ENCODE results near the gene LYZL2.
"Not testable (repeated sequence)": the region's sequence is repeated elsewhere in the genome, so short reads cannot be mapped to it uniquely, and the experiment has no call there.

LYZL2 gene

DNA sequence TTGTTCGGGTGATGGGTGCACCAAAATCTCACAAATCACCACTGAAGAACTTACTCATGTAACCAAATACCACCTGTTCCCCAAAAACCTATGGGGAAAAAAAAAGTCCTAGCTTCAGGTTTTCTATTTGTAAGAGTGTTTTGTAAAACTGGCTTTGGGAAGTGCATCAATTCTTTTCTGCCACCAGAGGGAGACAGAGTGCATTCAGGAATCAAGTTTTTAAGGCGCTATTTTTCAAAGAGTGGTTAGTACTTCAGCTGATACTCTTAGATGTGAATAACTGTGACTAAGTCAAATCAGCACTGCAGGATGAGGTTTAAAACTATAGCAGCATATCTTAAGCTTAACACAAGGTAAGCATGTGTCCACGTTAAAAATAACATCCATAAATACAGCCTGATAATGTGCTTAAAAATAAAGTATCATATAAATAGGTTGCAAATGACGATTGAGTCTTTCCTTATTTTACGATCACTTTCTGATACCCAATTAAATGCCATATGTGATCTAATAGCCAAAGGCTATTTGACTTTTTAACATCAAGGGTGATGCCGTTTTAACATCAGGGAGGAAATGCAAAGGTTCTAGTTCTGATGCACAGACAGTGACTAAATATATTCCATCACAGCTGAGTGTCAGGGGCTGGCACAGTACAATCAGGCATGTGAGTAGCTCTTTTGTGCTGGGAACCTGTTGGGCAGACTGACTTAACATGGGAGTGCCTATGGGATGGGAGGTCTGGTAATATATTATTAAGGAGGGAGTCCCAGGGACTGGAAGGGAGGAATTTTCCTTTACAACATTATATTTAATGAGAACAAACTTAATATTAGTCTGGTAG, 10.6 kb upstream of the LYZL2 start:
- DNase-seq (ENCODE audit: low read depth in 2 of 2): no peak

DNA sequence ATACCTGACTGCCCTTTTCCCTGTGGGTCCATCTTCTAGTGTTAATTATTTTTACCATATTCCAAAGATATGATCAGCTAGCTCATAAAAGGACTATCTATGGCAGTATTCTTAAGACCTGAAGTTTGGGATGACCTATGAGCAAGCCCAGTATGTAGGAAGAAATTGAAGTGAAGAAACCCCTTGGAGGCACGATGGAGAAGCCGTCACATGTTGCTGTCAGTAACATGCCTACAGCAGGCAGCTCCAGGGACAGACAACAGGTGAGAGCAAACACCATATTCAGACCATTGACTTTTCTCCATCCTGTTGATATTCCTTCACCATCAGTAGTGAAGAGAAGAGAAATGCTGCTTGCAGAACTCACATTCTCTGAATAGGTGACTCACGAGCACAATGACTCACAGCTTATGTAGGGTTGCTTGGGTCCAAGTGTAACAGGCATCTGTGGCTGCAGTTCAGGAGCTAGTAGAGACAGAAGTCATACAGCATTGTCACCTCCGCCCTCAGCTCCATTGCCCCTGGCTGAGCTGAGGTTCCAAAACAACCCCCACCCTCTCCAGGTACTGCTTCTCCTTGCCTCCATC, 8.4 kb upstream of the LYZL2 start:
- DNase-seq (ENCODE audit: low read depth in 2 of 2): no peak

GRCh38 chr10:30631188-30631587, 1.6 kb upstream of the LYZL2 start:
- DNase-seq (ENCODE audit: low read depth in 2 of 2): no peak

DNA sequence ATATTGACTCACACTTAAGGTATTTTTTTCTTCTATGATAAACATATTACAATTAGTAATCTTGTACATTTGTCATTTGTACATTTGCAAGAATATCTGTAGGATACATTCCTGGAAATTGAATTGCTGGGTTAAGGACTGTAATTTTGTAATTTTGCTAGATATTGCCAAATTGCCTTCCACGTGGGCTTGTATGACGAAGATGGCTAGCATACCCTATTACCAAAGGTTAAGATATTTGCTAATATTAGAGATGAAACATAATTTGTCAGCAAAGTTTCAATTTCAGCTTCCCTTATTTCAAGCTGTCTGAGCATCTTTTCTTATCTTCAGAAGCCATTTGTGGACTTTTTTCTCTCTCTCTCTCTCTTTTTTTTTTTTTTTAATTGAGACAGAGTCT, 1.0 kb upstream of the LYZL2 start:
- DNase-seq (ENCODE audit: low read depth in 2 of 2): no peak

- DNase-seq (ENCODE audit: low read depth in 2 of 2): not testable (repeated sequence)
These were observed 977 bp downstream of the LYZL2 start for GRCh38 chr10:30628576-30628975.

DNA sequence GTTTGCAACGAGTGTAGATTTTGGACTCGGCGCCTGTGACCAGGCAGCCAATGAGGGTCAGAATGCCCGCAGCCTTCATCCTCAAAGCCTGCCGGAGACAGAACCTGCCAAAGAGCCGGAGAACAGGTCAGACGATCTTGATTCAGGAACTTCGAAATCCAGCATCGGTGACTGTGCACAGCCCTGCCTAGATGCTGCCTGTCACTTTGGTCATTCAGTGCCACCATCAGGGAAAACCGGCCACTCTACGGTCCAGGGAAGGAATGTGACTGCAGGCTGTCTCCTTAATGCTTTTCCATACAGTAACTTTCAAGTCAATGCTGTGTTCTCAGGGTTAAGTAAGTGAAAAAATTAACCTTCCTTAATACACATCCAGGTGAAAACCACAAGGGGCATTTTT, 2.7 kb downstream of the LYZL2 start:
- not testable (repeated sequence) for DNase-seq (ENCODE audit: low read depth in 2 of 2)

DNA sequence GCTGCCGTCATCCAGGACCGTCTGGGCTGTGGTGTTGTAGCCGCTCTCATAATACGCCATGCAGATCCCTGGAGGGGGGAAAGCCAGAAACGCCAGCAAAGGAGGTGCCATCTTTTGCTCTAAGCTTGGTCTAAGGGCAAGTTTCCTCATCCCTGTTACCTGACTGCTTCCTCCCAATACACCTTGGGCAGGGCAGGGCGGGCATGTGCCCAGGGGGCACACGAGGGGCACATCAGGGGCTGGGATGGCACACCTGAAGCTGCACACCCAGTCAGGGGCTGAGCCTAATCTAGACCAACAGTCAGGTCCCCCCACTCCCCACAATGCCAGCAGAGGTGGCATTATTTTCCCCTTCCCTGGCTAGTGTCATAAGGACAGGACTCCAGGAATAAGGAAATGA, 3.4 kb downstream of the LYZL2 start:
- DNase-seq (ENCODE audit: low read depth in 2 of 2): not testable (repeated sequence)

DNA sequence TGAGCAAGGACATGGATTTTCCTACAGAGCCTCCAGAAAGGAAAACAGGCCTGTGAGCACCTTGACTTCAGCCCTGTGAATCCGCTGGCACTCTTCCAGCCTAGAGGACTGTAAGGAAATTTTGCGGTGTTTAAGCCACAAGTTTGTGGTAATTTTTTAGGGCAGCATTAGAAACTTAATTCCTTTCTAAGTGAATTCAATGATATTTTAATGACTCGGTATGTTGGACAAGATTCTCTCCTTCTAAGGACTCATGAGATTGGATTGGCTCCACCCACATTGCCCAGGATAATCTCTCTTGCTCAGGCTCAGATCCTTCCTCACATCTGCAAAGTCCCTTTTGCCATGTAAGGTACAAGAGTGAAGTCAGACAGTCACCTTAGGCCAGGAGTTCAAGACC, 4.5 kb downstream of the LYZL2 start:
- no peak for DNase-seq (ENCODE audit: low read depth in 2 of 2)

DNA sequence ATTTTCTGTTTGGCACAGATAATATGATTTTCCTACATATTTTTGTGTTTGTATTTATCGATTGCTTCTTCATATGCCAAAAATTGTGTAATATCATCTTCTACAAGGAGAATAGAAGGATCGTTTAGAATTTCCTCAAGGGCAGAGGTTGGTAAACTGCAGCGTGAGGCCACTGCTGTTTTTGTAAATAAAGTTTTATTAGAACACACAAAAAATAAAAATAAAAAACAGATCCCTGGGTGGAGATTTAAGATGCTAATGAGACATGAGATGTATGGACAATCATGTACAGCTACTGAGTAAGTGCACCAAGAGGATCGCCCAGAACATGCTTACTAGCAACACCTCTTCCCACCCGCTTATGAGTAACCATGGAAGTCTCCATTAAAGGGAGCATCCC, 9.6 kb downstream of the LYZL2 start:
- no peak for DNase-seq (ENCODE audit: low read depth in 2 of 2)

- no peak for DNase-seq (ENCODE audit: low read depth in 2 of 2)
These were observed 12.5 kb downstream of the LYZL2 start for GRCh38 chr10:30617070-30617469.

DNA sequence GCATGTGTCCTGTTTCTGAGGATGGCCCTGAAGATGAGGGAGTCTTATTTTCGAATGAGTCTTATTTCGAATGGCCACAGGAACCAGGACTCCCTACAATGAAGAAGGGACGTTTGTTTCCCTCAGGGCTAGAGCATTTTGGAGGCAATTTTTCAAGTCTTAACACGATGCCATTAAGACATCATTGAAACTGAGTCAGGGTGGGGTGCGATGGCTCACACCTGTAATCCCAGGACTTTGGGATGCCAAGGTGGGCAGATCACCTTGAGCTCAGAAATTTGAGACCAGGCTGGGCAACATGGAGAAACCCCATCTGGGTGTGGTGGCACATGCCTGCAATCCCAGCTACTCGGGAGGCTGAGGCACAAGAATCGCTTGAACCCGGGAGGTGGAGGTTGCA, 18.5 kb downstream of the LYZL2 start:
- DNase-seq (ENCODE audit: low read depth in 2 of 2): not testable (repeated sequence)

- DNase-seq (ENCODE audit: low read depth in 2 of 2): no peak
These were observed 21.7 kb downstream of the LYZL2 start for GRCh38 chr10:30607814-30608213.

DNA sequence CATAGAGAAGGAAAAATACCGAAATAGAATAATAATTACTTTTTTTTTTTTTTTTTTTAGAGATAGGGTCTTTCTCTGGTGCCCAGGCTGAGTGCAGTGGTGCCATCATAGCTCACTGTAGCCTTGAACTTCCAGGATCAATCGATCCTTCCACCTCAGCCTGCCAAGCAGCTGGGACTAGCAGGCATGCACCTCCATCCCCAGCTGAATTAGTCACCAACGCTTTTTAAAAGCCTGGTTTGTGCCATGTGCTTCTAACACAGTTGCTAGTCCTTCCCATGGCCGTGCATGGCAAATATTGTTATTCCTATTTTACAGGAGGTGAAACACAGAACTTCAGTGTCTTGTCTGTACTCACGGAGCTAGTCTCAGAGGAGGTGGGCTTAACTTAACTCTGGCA, 23.2 kb downstream of the LYZL2 start:
- no peak for DNase-seq (ENCODE audit: low read depth in 2 of 2)

GRCh38 chr10:30605341-30606121, 24.0 kb downstream of the LYZL2 start:
- DNase-seq (ENCODE audit: low read depth in 2 of 2): not testable (repeated sequence)

- no peak for DNase-seq (ENCODE audit: low read depth in 2 of 2)
These were observed 26.0 kb downstream of the LYZL2 start for GRCh38 chr10:30603589-30603988.

GRCh38 chr10:30602747-30603146, 26.8 kb downstream of the LYZL2 start:
- no peak for DNase-seq (ENCODE audit: low read depth in 2 of 2)

GRCh38 chr10:30600005-30600404, 29.5 kb downstream of the LYZL2 start:
- no peak for DNase-seq (ENCODE audit: low read depth in 2 of 2)

GRCh38 chr10:30598105-30598776, 31.3 kb downstream of the LYZL2 start:
- no peak for DNase-seq (ENCODE audit: low read depth in 2 of 2)

GRCh38 chr10:30597433-30597824, 32.1 kb downstream of the LYZL2 start:
- not testable (repeated sequence) for DNase-seq (ENCODE audit: low read depth in 2 of 2)

GRCh38 chr10:30596493-30597432, 32.8 kb downstream of the LYZL2 start:
- not testable (repeated sequence) for DNase-seq (ENCODE audit: low read depth in 2 of 2)

GRCh38 chr10:30596013-30596412, 33.5 kb downstream of the LYZL2 start:
- no peak for DNase-seq (ENCODE audit: low read depth in 2 of 2)
